ENCODE data around the gene GPX1. TPM values are rescaled to one million over a fixed set of nuclear protein-coding genes. Genes with fewer than 3 reads are reported as not detected.
A peak's percentile ranks its signal among the peaks of the same experiment; 100 is the strongest.

Gene GPX1
- polyA plus RNA-seq, 3 donors: 1,287 to 2,105 (median 1,394) TPM

GRCh38 chr3:49316696-49317457 lies 41.3 kb downstream of the GPX1 start:
- H3K9me3 Mint-ChIP-seq: no peaks in the 10 kb centered on the region
- TF ChIP-seq, protein P1, sequence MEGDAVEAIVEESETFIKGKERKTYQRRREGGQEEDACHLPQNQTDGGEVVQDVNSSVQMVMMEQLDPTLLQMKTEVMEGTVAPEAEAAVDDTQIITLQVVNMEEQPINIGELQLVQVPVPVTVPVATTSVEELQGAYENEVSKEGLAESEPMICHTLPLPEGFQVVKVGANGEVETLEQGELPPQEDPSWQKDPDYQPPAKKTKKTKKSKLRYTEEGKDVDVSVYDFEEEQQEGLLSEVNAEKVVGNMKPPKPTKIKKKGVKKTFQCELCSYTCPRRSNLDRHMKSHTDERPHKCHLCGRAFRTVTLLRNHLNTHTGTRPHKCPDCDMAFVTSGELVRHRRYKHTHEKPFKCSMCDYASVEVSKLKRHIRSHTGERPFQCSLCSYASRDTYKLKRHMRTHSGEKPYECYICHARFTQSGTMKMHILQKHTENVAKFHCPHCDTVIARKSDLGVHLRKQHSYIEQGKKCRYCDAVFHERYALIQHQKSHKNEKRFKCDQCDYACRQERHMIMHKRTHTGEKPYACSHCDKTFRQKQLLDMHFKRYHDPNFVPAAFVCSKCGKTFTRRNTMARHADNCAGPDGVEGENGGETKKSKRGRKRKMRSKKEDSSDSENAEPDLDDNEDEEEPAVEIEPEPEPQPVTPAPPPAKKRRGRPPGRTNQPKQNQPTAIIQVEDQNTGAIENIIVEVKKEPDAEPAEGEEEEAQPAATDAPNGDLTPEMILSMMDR (IDR thresholded peaks at IDR 0.05): no peak
- H3K9ac ChIP-seq (ENCODE audit: insufficient read depth, low read length, poor library complexity, severe bottlenecking): no peak overlapping the region
- H3K36me3 ChIP-seq (replicated peaks in 1 of 2; ENCODE audit: control insufficient read depth in 1 of 2, insufficient read depth in 2 of 2, low read length in 2 of 2): peaks cover 76 to 99% of the 10 kb centered on the region in 2 donors
- H3K27me3 ChIP-seq (ENCODE audit: control insufficient read depth in 2 of 2, insufficient read depth in 2 of 2, low read length in 2 of 2): no peaks in the 10 kb centered on the region
- peaks cover 0 to 1% (median 0%) of the 10 kb centered on the region in 3 donors for H3K27me3 Mint-ChIP-seq (ENCODE audit: low read depth in 3 of 3)
- 97% methylated on average over 14 of the region's 16 CpGs for WGBS (ENCODE audit: insufficient coverage)
- H3K4me2 ChIP-seq (replicated peaks; ENCODE audit: extremely low read depth, low read length, poor library complexity, severe bottlenecking): no peak overlapping the region
- H3K27ac Mint-ChIP-seq: peak overlapping the region in 1 of 7 donors; percentile 67
- H3K27ac ChIP-seq (ENCODE audit: low read depth in 1 of 2, low read length in 2 of 2): no peak overlapping the region
- peaks cover 78% of the 10 kb centered on the region for H4K20me1 ChIP-seq (ENCODE audit: insufficient read depth, low read length)
- H3K79me2 ChIP-seq (ENCODE audit: insufficient read depth, low read length): peaks cover 25% of the 10 kb centered on the region
- no peak overlapping the region for H2AFZ ChIP-seq (ENCODE audit: insufficient read depth, low read depth, low read length, poor library complexity, severe bottlenecking)
- DNase-seq: no peak
- peaks cover 68 to 95% of the 10 kb centered on the region in 2 donors for H3K36me3 Mint-ChIP-seq
- H3K4me3 Mint-ChIP-seq: no peak overlapping the region
- intact Hi-C loops (cut with micrococcal nuclease): no loop called here
- no peak overlapping the region for H3K4me3 ChIP-seq (replicated peaks in 1 of 3; ENCODE audit: low read depth in 2 of 3, low read length in 3 of 3)
- no peaks in the 10 kb centered on the region for H3K4me1 Mint-ChIP-seq
- no peaks in the 10 kb centered on the region for H3K9me3 ChIP-seq (replicated peaks in 1 of 2; ENCODE audit: control insufficient read depth in 1 of 2, insufficient read depth in 1 of 2, low read length in 2 of 2)
- no peaks in the 10 kb centered on the region for H3K4me1 ChIP-seq (ENCODE audit: control insufficient read depth in 1 of 2, insufficient read depth in 2 of 2, low read length in 2 of 2)

DNA sequence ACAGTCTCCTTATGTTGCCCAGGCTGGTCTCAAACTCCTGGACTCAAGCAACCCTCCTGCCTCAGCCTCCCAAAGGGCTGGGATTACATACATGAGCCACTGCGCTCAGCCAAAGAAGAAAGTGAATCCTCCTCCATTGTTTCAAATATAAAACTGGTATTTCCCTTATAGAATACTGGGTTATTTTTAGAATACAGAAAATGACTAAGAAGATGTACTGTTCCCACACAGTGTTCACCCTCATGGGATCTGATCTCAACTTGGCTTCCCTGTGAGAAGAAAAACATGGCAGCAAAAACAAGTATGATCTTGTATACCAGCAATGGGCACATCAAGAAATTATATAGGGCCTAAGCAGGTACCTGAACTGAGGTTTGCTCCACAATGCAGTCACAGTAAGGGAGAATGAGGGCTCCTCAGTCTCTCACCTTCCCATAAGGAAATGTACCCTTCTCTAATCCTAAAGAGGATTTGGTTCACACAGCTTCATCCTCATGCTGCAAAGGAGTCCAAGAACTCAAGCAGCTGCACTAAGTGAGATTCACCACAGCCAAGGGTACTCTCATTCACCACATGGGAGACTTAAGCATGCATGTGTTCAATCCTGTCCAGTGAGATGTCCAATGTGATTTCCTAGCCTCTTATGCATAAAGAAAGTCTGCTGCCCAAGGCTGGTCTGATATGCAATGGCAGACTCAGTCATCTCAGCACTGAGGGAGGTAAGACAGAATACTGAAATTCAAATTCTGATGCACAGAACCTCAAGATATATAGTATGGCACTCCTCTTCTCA lies 44.1 kb downstream of the GPX1 start:
- Histone ChIP-seq H4K20me1 (ENCODE audit: insufficient read depth, low read length) (peaks cover 74% of the 10 kb centered on the region), H3K9me3 (replicated peaks in 1 of 2; ENCODE audit: control insufficient read depth in 1 of 2, insufficient read depth in 1 of 2, low read length in 2 of 2) (no peaks in the 10 kb centered on the region), H3K79me2 (ENCODE audit: insufficient read depth, low read length) (peaks cover 16% of the 10 kb centered on the region), H3K4me3 (replicated peaks in 1 of 3; ENCODE audit: low read depth in 2 of 3, low read length in 3 of 3) (no peak overlapping the region), H3K36me3 (replicated peaks in 1 of 2; ENCODE audit: control insufficient read depth in 1 of 2, insufficient read depth in 2 of 2, low read length in 2 of 2) (peaks cover 71 to 97% of the 10 kb centered on the region in 2 donors), H2AFZ (ENCODE audit: insufficient read depth, low read depth, low read length, poor library complexity, severe bottlenecking) (no peak overlapping the region), H3K9ac (ENCODE audit: insufficient read depth, low read length, poor library complexity, severe bottlenecking) (no peak overlapping the region), H3K4me1 (ENCODE audit: control insufficient read depth in 1 of 2, insufficient read depth in 2 of 2, low read length in 2 of 2) (no peaks in the 10 kb centered on the region), H3K27me3 (ENCODE audit: control insufficient read depth in 2 of 2, insufficient read depth in 2 of 2, low read length in 2 of 2) (no peaks in the 10 kb centered on the region), H3K4me2 (replicated peaks; ENCODE audit: extremely low read depth, low read length, poor library complexity, severe bottlenecking) (no peak overlapping the region), H3K27ac (ENCODE audit: low read depth in 1 of 2, low read length in 2 of 2) (peak overlapping the region in 1 of 2 donors; percentile 17)
- Mint-ChIP-seq H3K9me3 (no peaks in the 10 kb centered on the region), H3K4me3 (no peak overlapping the region), H3K27ac (peak overlapping the region in 1 of 7 donors; percentile 46), H3K27me3 (ENCODE audit: low read depth in 3 of 3) (peaks cover 0 to 1% (median 0%) of the 10 kb centered on the region in 3 donors), H3K4me1 (no peaks in the 10 kb centered on the region), H3K36me3 (peaks cover 64 to 94% of the 10 kb centered on the region in 2 donors)
- WGBS (ENCODE audit: insufficient coverage): no CpG with 5 or more reads among the region's 1 CpG
- DNase-seq: no peak
- intact Hi-C loops (cut with micrococcal nuclease): no loop called here
- TF ChIP-seq, protein P1 (IDR thresholded peaks at IDR 0.05): no peak

Measured in CD14-positive monocyte (primary cell).